GM12878 (cell line): ENCODE data around the gene PTMA. TPM values are rescaled to one million over a fixed set of nuclear protein-coding genes. Genes with fewer than 3 reads are reported as not detected.
"Not testable (repeated sequence)": the region's sequence is repeated elsewhere in the genome, so short reads cannot be mapped to it uniquely, and the experiment has no call there.

Experiments used
- ATAC-seq: fragments of 200-7000 bp; cut with Tn5 transposase; 3 replicates; pipeline ENCODE4 v1.9.1; 2020; ENCODE audit warnings: mild to moderate bottlenecking, moderate library complexity
- BruUV-seq: library from RNA; stranded (reverse); fragments of 400-500 nt; replicated peaks from 2 replicates; lab custom pipeline; 2021; lab: Mats Ljungman, UMichigan
- CTCF ChIA-PET: fragments of 300-600 bp; sonication (Branson Sonifier 250); formaldehyde crosslinking; extraction: SDS; loops from one replicate; lab custom pipeline; 2021; ENCODE audit warnings: inconsistent platforms; lab: Yijun Ruan, JAX
- POLR2A ChIA-PET: fragments of 350-600 bp; formaldehyde crosslinking; extraction: SDS; loops from one replicate; lab custom pipeline; 2021; ENCODE audit warnings: inconsistent platforms; lab: Charles Lee
- RAD21 ChIA-PET: fragments of 300-600 bp; sonication (Branson Sonifier 250); formaldehyde crosslinking; loops from one replicate; lab custom pipeline; 2023; ENCODE audit warnings: antibody characterized with exemption; ENCODE audit not compliant: unreplicated experiment; lab: Charles Lee
- SMC1A ChIA-PET: fragments of 300-600 bp; sonication (Branson Sonifier 250); formaldehyde crosslinking; loops from one replicate; lab custom pipeline; 2023; ENCODE audit not compliant: unreplicated experiment, uncharacterized antibody; lab: Charles Lee
- DNase-seq: peaks from one replicate; pipeline ENCODE4 v3.0.0-alpha.2; 2011; ENCODE audit warnings: low read depth, low spot score
- FAIRE-seq: peaks from 3 replicates; lab custom pipeline; 2011; peaks lifted over from hg19 to GRCh38; lab: Jason Lieb, UNC
- H2AFZ ChIP-seq: 2 replicates; pipeline ENCODE4 v1.6.0; 2011; ENCODE audit warnings: low read depth, low read length, control low read depth; ENCODE audit not compliant: control insufficient read depth
- H3K27ac ChIP-seq: 2 replicates; pipeline ENCODE4 v1.5.1; 2011; ENCODE audit warnings: control low read depth; ENCODE audit not compliant: control insufficient read depth, insufficient read depth
- H3K27me3 ChIP-seq, 2 experiments: replicated peaks in 1 of 2; 2 replicates each; pipeline versions ENCODE4 v1.6.0 to v1.6.1; 2011; ENCODE audit warnings: low read length in 1 of 2; ENCODE audit not compliant: control insufficient read depth in 2 of 2, insufficient read depth in 2 of 2
- H3K36me3 ChIP-seq, 2 experiments: 2 replicates each; pipeline ENCODE4 v1.5.1; 2011; ENCODE audit warnings: low read length in 1 of 2; ENCODE audit not compliant: control insufficient read depth in 2 of 2, insufficient read depth in 2 of 2
- H3K4me1 ChIP-seq: 2 replicates; pipeline ENCODE4 v1.6.1; 2011; ENCODE audit warnings: mild to moderate bottlenecking, low read length, moderate library complexity, mixed read lengths; ENCODE audit not compliant: control insufficient read depth, insufficient read depth
- H3K4me2 ChIP-seq: 2 replicates; pipeline ENCODE4 v1.6.0; 2011; ENCODE audit warnings: control low read depth; ENCODE audit not compliant: control insufficient read depth, insufficient read depth
- H3K4me3 ChIP-seq: fragments of 200-600 bp; sonication (generic); 2 replicates; pipeline ENCODE4 v1.5.1; 2016
- H3K79me2 ChIP-seq: 2 replicates; pipeline ENCODE4 v1.6.0; 2011; ENCODE audit warnings: low read length; ENCODE audit not compliant: control insufficient read depth, insufficient read depth
- H3K9ac ChIP-seq: 2 replicates; pipeline ENCODE4 v1.8.0; 2011; ENCODE audit warnings: low read length, control low read depth, mixed read lengths; ENCODE audit not compliant: control insufficient read depth, insufficient read depth
- H3K9me3 ChIP-seq: replicated peaks from 3 replicates; pipeline ENCODE4 v1.5.1; 2011; ENCODE audit warnings: mild to moderate bottlenecking, low read length; ENCODE audit not compliant: control insufficient read depth, insufficient read depth
- H4K20me1 ChIP-seq: 2 replicates; pipeline ENCODE4 v1.6.0; 2011; ENCODE audit not compliant: control insufficient read depth, insufficient read depth
- CBX5 ChIP-seq: sonication (generic); IDR thresholded peaks from 2 replicates; pipeline ENCODE4 v1.6.1; 2016; ENCODE audit warnings: low read depth, moderate library complexity, mild to moderate bottlenecking, inconsistent platforms
- CHD1 ChIP-seq: IDR thresholded peaks from 2 replicates; pipeline ENCODE4 v1.6.1; 2012; ENCODE audit warnings: low read depth, low read length, improper control_type of control experiment
- E2F8 ChIP-seq: fragments of 450-650 bp; IDR thresholded peaks from 2 replicates; pipeline ENCODE4 v1.6.1; 2018; ENCODE audit warnings: mild to moderate bottlenecking, low read depth, moderate library complexity; ENCODE audit not compliant: partially characterized antibody
- JUNB ChIP-seq: IDR thresholded peaks from 2 replicates; pipeline ENCODE4 v1.6.1; 2016; ENCODE audit warnings: antibody characterized with exemption, mild to moderate bottlenecking
- MXI1 ChIP-seq: fragments of 150-350 bp; IDR thresholded peaks from 2 replicates; pipeline ENCODE4 v1.6.1; 2011; ENCODE audit warnings: low read depth, mild to moderate bottlenecking, inconsistent platforms, low read length, improper control_type of control experiment
- PKNOX1 ChIP-seq: fragments of 450-650 bp; IDR thresholded peaks from 2 replicates; pipeline ENCODE4 v1.6.1; 2016; ENCODE audit warnings: mild to moderate bottlenecking
- SUZ12 ChIP-seq: fragments of 200-600 bp; sonication (generic); IDR thresholded peaks from one replicate; pipeline ENCODE4 v1.6.1; 2018; ENCODE audit warnings: antibody characterized with exemption, mild to moderate bottlenecking; ENCODE audit not compliant: unreplicated experiment
- WGBS: methylation state at CpG from one replicate; pipeline ENCODE4 v1.1.6; 2016; ENCODE audit warnings: low lambda C conversion rate; ENCODE audit not compliant: insufficient replicate concordance, insufficient coverage; ENCODE audit errors: missing lambda C conversion rate; 5-methylcytosine and 5-hydroxymethylcytosine counted together
- in situ Hi-C: fragments of 300-500 bp; cut with MboI; formaldehyde crosslinking; loops from 9 replicates; pipeline ENCODE4 v1.14.3; 2018; ENCODE audit warnings: mixed read lengths
- intact Hi-C: fragments of 100-400 bp; cut with micrococcal nuclease; formaldehyde crosslinking; loops from one replicate; pipeline ENCODE4 v1.14.2; 2022; ENCODE audit not compliant: unreplicated experiment
- polyA plus RNA-seq, 11 experiments: library from polyadenylated mRNA; depleted of rRNA in 4 of 11; unstranded in 6 of 11; stranded (reverse) in 5 of 11; fragments of >200 nt; fragmentation: Nextera tagmentation in 4 of 11; fragmentation: Illumina TruSeq in 1 of 11; extraction: Ambion mirVana in 4 of 11; extraction: Trizol in 1 of 11; gene quantifications; 1 replicate in 1 of 11; 2 replicates in 10 of 11; pipeline versions ENCODE4 v1.2.1 to v1.2.3, GENCODE V29; 2011 to 2016; ENCODE audit warnings: inconsistent platforms in 2 of 11, missing spikeins in 2 of 11, low read depth in 1 of 11
- total RNA-seq, 4 experiments: library from RNA; depleted of rRNA in 3 of 4; stranded (reverse); fragments of >200 nt in 3 of 4; fragmentation: Illumina TruSeq in 1 of 4; extraction: Trizol in 1 of 4; gene quantifications; 2 replicates each; pipeline versions ENCODE4 v1.2.1 to v1.2.3, GENCODE V29; 2013 to 2021

The PTMA gene
- total and polyA plus RNA-seq, 10 of the 15 experiments (the other 5 are each of a cell fraction or from before 2014, with no cell fraction given) = 1,144 to 5,018 (median 3,464) TPM

- TF ChIP-seq MXI1 (peak; percentile 35; the same call in 1 of the 2 replicates), PKNOX1 (peak; percentile 97), CHD1 (no peak; the same call in none of the 2 replicates), E2F8 (peak; percentile 31), CBX5 (no peak), SUZ12 (no peak), JUNB (no peak)
These were observed at the start of gene PTMA (continued) for GRCh38 chr2:231707927-231708772.

GRCh38 chr2:231660073-231660472 is 48.3 kb upstream of the PTMA start:
- CTCF ChIA-PET = interaction anchor here (0.8 to 9.9 kb wide), 6 partner anchors 10 to 54 kb away, joined by 3 to 151 read pairs (median 8); no protein-coding TSS in a partner anchor

More at GRCh38 chr2:231660073-231660472, 48.3 kb upstream of the PTMA start:
- H3K79me2 ChIP-seq, H3K9ac ChIP-seq, DNase-seq, H3K27me3 ChIP-seq, H3K36me3 ChIP-seq, H3K4me3 ChIP-seq, H2AFZ ChIP-seq, BruUV-seq, H3K4me2 ChIP-seq, FAIRE-seq, H4K20me1 ChIP-seq, H3K27ac ChIP-seq, ATAC-seq, H3K9me3 ChIP-seq, in situ Hi-C loops: not testable (repeated sequence)
- ChIA-PET RAD21 (interaction anchor here (1.8 to 2.9 kb wide), 2 partner anchors 15 to 17 kb away, joined by 9 to 11 read pairs; no protein-coding TSS in a partner anchor), SMC1A (interaction anchor here (1.7 to 3.1 kb wide), 4 partner anchors 12 to 17 kb away, joined by 4 to 17 read pairs (median 14); no protein-coding TSS in a partner anchor), POLR2A (interaction anchor here (1.1 to 9.2 kb wide), 3 partner anchors 10 to 38 kb away, joined by 8 to 95 read pairs (median 8); no protein-coding TSS in a partner anchor)
- WGBS = 91% methylated on average over 7 of the region's 7 CpGs
- intact Hi-C loops = loop anchor here (10.0 kb wide), 1 partner anchor 265 kb away; the partner anchor contains the start of gene B3GNT7
- peaks cover 25% of the 10 kb centered on the region for H3K4me1 ChIP-seq
